GM12878 (cell line): ENCODE data around the gene CFAP58. TPM values are rescaled to one million over a fixed set of nuclear protein-coding genes. Genes with fewer than 3 reads are reported as not detected.

Experiments
- ATAC-seq: fragments of 200-7000 bp; cut with Tn5 transposase; 3 replicates; pipeline ENCODE4 v1.9.1; 2020; ENCODE audit warnings: mild to moderate bottlenecking, moderate library complexity
- BruUV-seq: library from RNA; stranded (reverse); fragments of 400-500 nt; replicated peaks from 2 replicates; lab custom pipeline; 2021; lab: Mats Ljungman, UMichigan
- CTCF ChIA-PET: fragments of 300-600 bp; sonication (Branson Sonifier 250); formaldehyde crosslinking; extraction: SDS; loops from one replicate; lab custom pipeline; 2021; ENCODE audit warnings: inconsistent platforms; lab: Yijun Ruan, JAX
- POLR2A ChIA-PET: fragments of 350-600 bp; formaldehyde crosslinking; extraction: SDS; loops from one replicate; lab custom pipeline; 2021; ENCODE audit warnings: inconsistent platforms; lab: Charles Lee
- RAD21 ChIA-PET: fragments of 300-600 bp; sonication (Branson Sonifier 250); formaldehyde crosslinking; loops from one replicate; lab custom pipeline; 2023; ENCODE audit warnings: antibody characterized with exemption; ENCODE audit not compliant: unreplicated experiment; lab: Charles Lee
- SMC1A ChIA-PET: fragments of 300-600 bp; sonication (Branson Sonifier 250); formaldehyde crosslinking; loops from one replicate; lab custom pipeline; 2023; ENCODE audit not compliant: unreplicated experiment, uncharacterized antibody; lab: Charles Lee
- DNase-seq: peaks from one replicate; pipeline ENCODE4 v3.0.0-alpha.2; 2011; ENCODE audit warnings: low read depth, low spot score
- FAIRE-seq: peaks from 3 replicates; lab custom pipeline; 2011; peaks lifted over from hg19 to GRCh38; lab: Jason Lieb, UNC
- H2AFZ ChIP-seq: 2 replicates; pipeline ENCODE4 v1.6.0; 2011; ENCODE audit warnings: low read depth, low read length, control low read depth; ENCODE audit not compliant: control insufficient read depth
- H3K27ac ChIP-seq: 2 replicates; pipeline ENCODE4 v1.5.1; 2011; ENCODE audit warnings: control low read depth; ENCODE audit not compliant: control insufficient read depth, insufficient read depth
- H3K27me3 ChIP-seq, 2 experiments: replicated peaks in 1 of 2; 2 replicates each; pipeline versions ENCODE4 v1.6.0 to v1.6.1; 2011; ENCODE audit warnings: low read length in 1 of 2; ENCODE audit not compliant: control insufficient read depth in 2 of 2, insufficient read depth in 2 of 2
- H3K36me3 ChIP-seq, 2 experiments: 2 replicates each; pipeline ENCODE4 v1.5.1; 2011; ENCODE audit warnings: low read length in 1 of 2; ENCODE audit not compliant: control insufficient read depth in 2 of 2, insufficient read depth in 2 of 2
- H3K4me1 ChIP-seq: 2 replicates; pipeline ENCODE4 v1.6.1; 2011; ENCODE audit warnings: mild to moderate bottlenecking, low read length, moderate library complexity, mixed read lengths; ENCODE audit not compliant: control insufficient read depth, insufficient read depth
- H3K4me2 ChIP-seq: 2 replicates; pipeline ENCODE4 v1.6.0; 2011; ENCODE audit warnings: control low read depth; ENCODE audit not compliant: control insufficient read depth, insufficient read depth
- H3K4me3 ChIP-seq: fragments of 200-600 bp; sonication (generic); 2 replicates; pipeline ENCODE4 v1.5.1; 2016
- H3K79me2 ChIP-seq: 2 replicates; pipeline ENCODE4 v1.6.0; 2011; ENCODE audit warnings: low read length; ENCODE audit not compliant: control insufficient read depth, insufficient read depth
- H3K9ac ChIP-seq: 2 replicates; pipeline ENCODE4 v1.8.0; 2011; ENCODE audit warnings: low read length, control low read depth, mixed read lengths; ENCODE audit not compliant: control insufficient read depth, insufficient read depth
- H3K9me3 ChIP-seq: replicated peaks from 3 replicates; pipeline ENCODE4 v1.5.1; 2011; ENCODE audit warnings: mild to moderate bottlenecking, low read length; ENCODE audit not compliant: control insufficient read depth, insufficient read depth
- H4K20me1 ChIP-seq: 2 replicates; pipeline ENCODE4 v1.6.0; 2011; ENCODE audit not compliant: control insufficient read depth, insufficient read depth
- CTCF ChIP-seq, 3 experiments: IDR thresholded peaks in 2 of 3; conservative IDR thresholded peaks in 1 of 3; 2 replicates each; pipeline ENCODE4 v1.5.1; 2011; ENCODE audit warnings: low read depth in 3 of 3, low read length in 3 of 3, mild to moderate bottlenecking in 3 of 3, control low read depth in 2 of 3, moderate library complexity in 2 of 3, inconsistent platforms in 1 of 3, mixed read lengths in 1 of 3; ENCODE audit not compliant: control insufficient read depth in 2 of 3, insufficient read depth in 1 of 3; ENCODE audit errors: extremely low read depth in 1 of 3
- HDGF ChIP-seq: fragments of 450-650 bp; IDR thresholded peaks from 2 replicates; pipeline ENCODE4 v1.6.1; 2016; ENCODE audit warnings: antibody characterized with exemption
- KAT2A ChIP-seq: conservative IDR thresholded peaks from 2 replicates; pipeline ENCODE4 v1.6.1; 2011; ENCODE audit warnings: low read depth, low read length; ENCODE audit not compliant: control insufficient read depth
- NFXL1 ChIP-seq: fragments of 450-650 bp; IDR thresholded peaks from 2 replicates; pipeline ENCODE4 v1.6.1; 2017; ENCODE audit warnings: antibody characterized with exemption, mild to moderate bottlenecking, borderline replicate concordance
- SPI1 ChIP-seq: IDR thresholded peaks from 2 replicates; pipeline ENCODE4 v1.6.1; 2011; ENCODE audit warnings: low read depth, mild to moderate bottlenecking, low read length, moderate library complexity, borderline replicate concordance; ENCODE audit not compliant: insufficient read depth
- ZNF24 ChIP-seq: fragments of 450-650 bp; IDR thresholded peaks from 2 replicates; pipeline ENCODE4 v1.6.1; 2017; ENCODE audit warnings: antibody characterized with exemption, mild to moderate bottlenecking
- WGBS: methylation state at CpG from one replicate; pipeline ENCODE4 v1.1.6; 2016; ENCODE audit warnings: low lambda C conversion rate; ENCODE audit not compliant: insufficient replicate concordance, insufficient coverage; ENCODE audit errors: missing lambda C conversion rate; 5-methylcytosine and 5-hydroxymethylcytosine counted together
- in situ Hi-C: fragments of 300-500 bp; cut with MboI; formaldehyde crosslinking; loops from 9 replicates; pipeline ENCODE4 v1.14.3; 2018; ENCODE audit warnings: mixed read lengths
- intact Hi-C: fragments of 100-400 bp; cut with micrococcal nuclease; formaldehyde crosslinking; loops from one replicate; pipeline ENCODE4 v1.14.2; 2022; ENCODE audit not compliant: unreplicated experiment
- polyA plus RNA-seq, 11 experiments: library from polyadenylated mRNA; depleted of rRNA in 4 of 11; unstranded in 6 of 11; stranded (reverse) in 5 of 11; fragments of >200 nt; fragmentation: Nextera tagmentation in 4 of 11; fragmentation: Illumina TruSeq in 1 of 11; extraction: Ambion mirVana in 4 of 11; extraction: Trizol in 1 of 11; gene quantifications; 1 replicate in 1 of 11; 2 replicates in 10 of 11; pipeline versions ENCODE4 v1.2.1 to v1.2.3, GENCODE V29; 2011 to 2016; ENCODE audit warnings: inconsistent platforms in 2 of 11, missing spikeins in 2 of 11, low read depth in 1 of 11
- total RNA-seq, 4 experiments: library from RNA; depleted of rRNA in 3 of 4; stranded (reverse); fragments of >200 nt in 3 of 4; fragmentation: Illumina TruSeq in 1 of 4; extraction: Trizol in 1 of 4; gene quantifications; 2 replicates each; pipeline versions ENCODE4 v1.2.1 to v1.2.3, GENCODE V29; 2013 to 2021
- TF ChIP-seq, protein P1 (sequence below): fragments of 450-650 bp; IDR thresholded peaks from 2 replicates; pipeline ENCODE4 v1.6.1; 2016; ENCODE audit warnings: mild to moderate bottlenecking, moderate library complexity, borderline replicate concordance

The CFAP58 gene
- total and polyA plus RNA-seq, 10 of the 15 experiments (the other 5 are each of a cell fraction or from before 2014, with no cell fraction given), result 0.03 to 0.35 (median 0.21) TPM

GRCh38 chr10:104332243-104333031 lies 21.2 kb upstream of the CFAP58 start:
- ChIA-PET RAD21 (interaction anchor here (0.9 kb wide), 1 partner anchor 24 kb away, joined by 3 read pairs; no protein-coding TSS in a partner anchor), CTCF (interaction anchor here (1.2 kb wide), 1 partner anchor 25 kb away, joined by 3 read pairs; no protein-coding TSS in a partner anchor), SMC1A (no interaction called here), POLR2A (no interaction called here)
- DNase-seq, result no peak
- peaks cover 32% of the 10 kb centered on the region for H3K4me1 ChIP-seq
- H3K27me3 ChIP-seq, result no peaks in the 10 kb centered on the region
- H3K79me2 ChIP-seq, result peaks cover 78% of the 10 kb centered on the region
- H3K4me3 ChIP-seq, result no peak overlapping the region
- H2AFZ ChIP-seq, result no peak overlapping the region
- no peak overlapping the region for H3K27ac ChIP-seq
- no peak overlapping the region for H3K9ac ChIP-seq
- TF ChIP-seq, protein P1, sequence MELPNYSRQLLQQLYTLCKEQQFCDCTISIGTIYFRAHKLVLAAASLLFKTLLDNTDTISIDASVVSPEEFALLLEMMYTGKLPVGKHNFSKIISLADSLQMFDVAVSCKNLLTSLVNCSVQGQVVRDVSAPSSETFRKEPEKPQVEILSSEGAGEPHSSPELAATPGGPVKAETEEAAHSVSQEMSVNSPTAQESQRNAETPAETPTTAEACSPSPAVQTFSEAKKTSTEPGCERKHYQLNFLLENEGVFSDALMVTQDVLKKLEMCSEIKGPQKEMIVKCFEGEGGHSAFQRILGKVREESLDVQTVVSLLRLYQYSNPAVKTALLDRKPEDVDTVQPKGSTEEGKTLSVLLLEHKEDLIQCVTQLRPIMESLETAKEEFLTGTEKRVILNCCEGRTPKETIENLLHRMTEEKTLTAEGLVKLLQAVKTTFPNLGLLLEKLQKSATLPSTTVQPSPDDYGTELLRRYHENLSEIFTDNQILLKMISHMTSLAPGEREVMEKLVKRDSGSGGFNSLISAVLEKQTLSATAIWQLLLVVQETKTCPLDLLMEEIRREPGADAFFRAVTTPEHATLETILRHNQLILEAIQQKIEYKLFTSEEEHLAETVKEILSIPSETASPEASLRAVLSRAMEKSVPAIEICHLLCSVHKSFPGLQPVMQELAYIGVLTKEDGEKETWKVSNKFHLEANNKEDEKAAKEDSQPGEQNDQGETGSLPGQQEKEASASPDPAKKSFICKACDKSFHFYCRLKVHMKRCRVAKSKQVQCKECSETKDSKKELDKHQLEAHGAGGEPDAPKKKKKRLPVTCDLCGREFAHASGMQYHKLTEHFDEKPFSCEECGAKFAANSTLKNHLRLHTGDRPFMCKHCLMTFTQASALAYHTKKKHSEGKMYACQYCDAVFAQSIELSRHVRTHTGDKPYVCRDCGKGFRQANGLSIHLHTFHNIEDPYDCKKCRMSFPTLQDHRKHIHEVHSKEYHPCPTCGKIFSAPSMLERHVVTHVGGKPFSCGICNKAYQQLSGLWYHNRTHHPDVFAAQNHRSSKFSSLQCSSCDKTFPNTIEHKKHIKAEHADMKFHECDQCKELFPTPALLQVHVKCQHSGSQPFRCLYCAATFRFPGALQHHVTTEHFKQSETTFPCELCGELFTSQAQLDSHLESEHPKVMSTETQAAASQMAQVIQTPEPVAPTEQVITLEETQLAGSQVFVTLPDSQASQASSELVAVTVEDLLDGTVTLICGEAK, result 0 out of 2 replicates have a peak, but pooled peaks have one; percentile 19
- TF ChIP-seq KAT2A (no peak), CTCF (IDR thresholded peaks at IDR 0.05 in 2 of 3, conservative IDR thresholded peaks at IDR 0.05 in 1 of 3; ENCODE audit: control insufficient read depth in 2 of 3, extremely low read depth in 1 of 3, insufficient read depth in 1 of 3, low read depth in 3 of 3, low read length in 3 of 3) (no peak), ZNF24 (no peak), NFXL1 (no peak), SPI1 (no peak), HDGF (no peak)
- TF ChIP-seq, all 136 proteins: peak for 1
- Histone ChIP-seq H3K4me2 (no peak overlapping the region), H3K36me3 (peaks cover 2 to 5% of the 10 kb centered on the region in 2 experiments; a peak in 3 of 4 replicates), H4K20me1 (peaks cover 28% of the 10 kb centered on the region), H3K9me3 (no peaks in the 10 kb centered on the region)
- ATAC-seq (no peak), FAIRE-seq (no peak)
- no TSS peak for BruUV-seq
- WGBS, result 81% methylated on average over 11 of the region's 11 CpGs
- in situ Hi-C loops, result no loop called here
- intact Hi-C loops, result loop anchor here (10.0 kb wide), 2 partner anchors 418 to 638 kb away; partner anchors contain the start of gene STN1
